GM19239 (cell line): Measurements from ENCODE around the gene TMEM235.
A peak's percentile ranks its signal among the peaks of the same experiment; 100 is the strongest.

Experiments used
- DNase-seq: peaks from one replicate; pipeline ENCODE4 v3.0.0; 2011; ENCODE audit warnings: low spot score; ENCODE audit not compliant: insufficient read length
- FAIRE-seq: peaks from 2 replicates; lab custom pipeline; 2011; peaks lifted over from hg19 to GRCh38; lab: Jason Lieb, UNC

TMEM235 gene

DNA sequence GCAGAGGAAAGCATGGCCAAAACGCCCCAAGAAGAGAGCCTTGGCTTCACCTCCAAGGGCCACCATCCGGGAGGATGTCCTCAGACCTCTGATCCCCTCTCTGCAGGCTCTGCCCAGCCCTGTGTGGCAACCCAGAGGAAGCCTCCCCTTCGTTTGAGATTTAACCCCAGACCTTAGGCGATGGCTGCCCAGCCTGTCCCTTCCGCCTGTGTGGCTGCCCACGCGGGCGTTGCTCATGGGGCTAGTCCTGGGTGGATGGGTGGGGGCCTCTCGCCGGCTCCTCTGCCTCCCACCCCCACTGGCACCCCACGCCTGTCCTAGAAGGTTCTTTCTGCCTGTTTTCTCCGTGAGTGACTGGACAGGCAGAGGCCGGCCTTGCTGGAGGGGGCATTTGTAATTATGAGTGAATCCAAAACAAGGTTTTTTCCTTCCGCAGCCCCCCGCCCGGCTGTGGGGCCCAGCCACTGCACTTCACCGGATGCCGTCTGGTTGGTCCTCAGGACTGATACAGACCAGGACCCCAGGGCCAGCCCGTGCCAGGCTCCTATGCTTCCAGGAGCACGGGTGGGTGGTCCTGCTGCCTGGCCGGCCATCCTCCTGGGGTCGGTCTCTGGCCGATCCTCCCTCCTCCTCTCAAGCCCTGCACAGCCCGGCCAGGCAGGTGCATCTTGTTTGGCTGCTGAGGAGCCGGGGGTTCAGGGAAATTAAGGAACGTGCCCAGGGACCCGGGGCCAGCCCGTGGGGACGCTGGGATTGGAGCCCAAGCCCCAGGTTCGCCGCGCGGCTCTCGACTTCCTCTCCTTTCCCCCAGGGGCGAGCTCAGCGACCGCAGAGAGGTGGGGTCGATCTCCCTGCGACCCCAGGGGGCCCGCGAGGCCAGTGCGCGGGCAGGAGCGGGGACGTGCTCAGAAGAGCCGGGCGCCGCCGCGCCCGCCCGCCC lies at the start of gene TMEM235:
Gene TMEM235, plus strand, starts transcription at position 636 of the 940 bp plus-strand sequence. CDS start 393 bp downstream, outside the sequence.
- DNase-seq (no peak), FAIRE-seq (no peak)

DNA sequence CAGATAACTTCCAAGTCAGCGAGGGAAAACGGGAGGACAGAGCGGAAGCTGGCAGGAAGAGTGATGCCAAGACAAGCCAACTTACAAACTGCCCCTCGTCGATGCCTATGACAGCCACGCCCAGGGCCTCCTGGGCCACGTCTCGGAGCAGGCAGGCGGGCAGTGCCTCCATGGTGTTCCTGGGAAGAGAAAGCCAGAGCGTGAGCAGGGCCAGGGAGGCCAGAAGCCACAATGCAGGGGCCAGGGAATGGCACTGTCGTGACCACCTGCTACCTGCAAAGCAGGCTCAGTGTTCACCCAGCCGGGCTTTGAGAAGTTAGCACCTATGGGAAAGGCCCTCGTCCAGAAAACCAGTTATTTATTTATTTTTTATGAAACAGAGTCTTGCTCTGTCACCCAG lies 48.9 kb upstream of the TMEM235 start:
- FAIRE-seq (no peak), DNase-seq (no peak)

GRCh38 chr17:78183916-78184315 lies 47.5 kb upstream of the TMEM235 start:
- DNase-seq (no peak), FAIRE-seq (no peak)

DNA sequence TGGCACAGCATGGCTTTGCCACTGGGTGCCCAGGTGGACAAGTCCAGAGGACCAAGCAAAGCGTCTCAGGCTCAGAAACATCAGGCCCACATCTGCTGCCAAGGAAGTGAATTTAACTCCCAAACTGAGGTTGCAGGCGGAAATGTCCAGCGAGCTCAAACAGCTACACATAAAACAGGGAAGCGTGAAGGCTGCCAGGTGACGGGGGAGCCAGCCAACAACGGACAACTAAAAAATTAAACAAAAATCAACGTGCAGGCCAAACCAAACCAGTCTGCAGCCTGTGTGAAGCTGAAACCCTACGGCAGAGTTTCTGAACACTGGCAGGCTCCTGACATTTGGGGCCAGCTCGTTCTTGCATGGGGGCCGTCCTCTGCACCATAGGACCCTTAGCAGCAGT lies 47.1 kb upstream of the TMEM235 start:
- FAIRE-seq: no peak
- no peak for DNase-seq

DNA sequence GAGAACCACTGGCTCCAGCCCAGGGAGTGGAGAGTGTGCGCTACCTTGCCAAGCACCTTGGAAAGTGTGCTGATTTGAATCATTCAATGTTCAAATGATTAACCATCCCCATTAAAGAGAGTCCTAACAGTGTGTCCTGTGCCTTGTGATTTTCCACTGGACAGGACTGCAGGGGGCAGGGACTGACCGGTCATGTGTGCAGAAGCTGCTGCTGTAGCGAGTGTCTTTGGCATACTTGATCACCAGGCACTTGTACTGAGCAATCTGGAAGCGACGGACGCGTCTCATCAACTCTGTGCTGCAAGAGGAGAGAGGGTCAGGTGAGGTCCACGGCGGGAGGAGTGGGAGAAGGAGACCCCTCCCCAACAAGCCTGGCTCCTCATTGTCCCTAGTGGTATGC lies 46.6 kb upstream of the TMEM235 start:
- FAIRE-seq (no peak), DNase-seq (no peak)

DNA sequence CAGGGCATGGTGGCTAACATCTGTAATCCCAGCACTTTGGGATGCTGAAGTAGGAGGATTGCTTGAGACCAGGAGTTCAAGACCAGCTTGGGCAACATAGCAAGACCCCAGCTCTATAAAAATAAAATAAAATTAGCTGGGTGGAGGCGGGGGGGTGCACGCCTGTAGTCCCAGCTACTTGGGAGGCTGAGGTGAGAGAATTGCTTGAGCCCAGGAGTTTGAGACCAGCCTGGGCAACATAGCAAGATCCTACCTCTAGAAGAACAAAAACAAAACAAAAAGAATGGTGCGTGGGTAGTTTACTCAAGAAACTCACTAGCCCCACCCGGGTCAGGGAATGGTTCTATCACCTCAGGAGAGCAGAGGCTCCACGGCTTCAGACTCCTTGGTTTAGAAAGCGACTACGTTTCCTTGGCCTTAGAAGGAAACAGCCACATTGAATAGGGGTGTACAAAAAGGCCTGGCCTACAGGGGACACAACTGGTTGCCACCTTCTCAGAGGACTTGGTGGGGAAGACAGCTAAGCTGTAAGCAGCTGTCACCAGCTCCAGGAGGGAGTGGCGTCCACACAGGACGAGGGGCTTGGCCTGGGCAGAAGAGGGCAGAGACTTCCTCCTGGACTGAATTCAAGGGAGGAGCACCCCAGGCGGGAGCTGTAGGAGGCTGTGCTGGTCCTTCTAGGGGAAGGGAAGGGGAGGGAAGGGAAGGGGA lies 45.3 kb upstream of the TMEM235 start:
- FAIRE-seq (peak; percentile 44), DNase-seq (no peak)

DNA sequence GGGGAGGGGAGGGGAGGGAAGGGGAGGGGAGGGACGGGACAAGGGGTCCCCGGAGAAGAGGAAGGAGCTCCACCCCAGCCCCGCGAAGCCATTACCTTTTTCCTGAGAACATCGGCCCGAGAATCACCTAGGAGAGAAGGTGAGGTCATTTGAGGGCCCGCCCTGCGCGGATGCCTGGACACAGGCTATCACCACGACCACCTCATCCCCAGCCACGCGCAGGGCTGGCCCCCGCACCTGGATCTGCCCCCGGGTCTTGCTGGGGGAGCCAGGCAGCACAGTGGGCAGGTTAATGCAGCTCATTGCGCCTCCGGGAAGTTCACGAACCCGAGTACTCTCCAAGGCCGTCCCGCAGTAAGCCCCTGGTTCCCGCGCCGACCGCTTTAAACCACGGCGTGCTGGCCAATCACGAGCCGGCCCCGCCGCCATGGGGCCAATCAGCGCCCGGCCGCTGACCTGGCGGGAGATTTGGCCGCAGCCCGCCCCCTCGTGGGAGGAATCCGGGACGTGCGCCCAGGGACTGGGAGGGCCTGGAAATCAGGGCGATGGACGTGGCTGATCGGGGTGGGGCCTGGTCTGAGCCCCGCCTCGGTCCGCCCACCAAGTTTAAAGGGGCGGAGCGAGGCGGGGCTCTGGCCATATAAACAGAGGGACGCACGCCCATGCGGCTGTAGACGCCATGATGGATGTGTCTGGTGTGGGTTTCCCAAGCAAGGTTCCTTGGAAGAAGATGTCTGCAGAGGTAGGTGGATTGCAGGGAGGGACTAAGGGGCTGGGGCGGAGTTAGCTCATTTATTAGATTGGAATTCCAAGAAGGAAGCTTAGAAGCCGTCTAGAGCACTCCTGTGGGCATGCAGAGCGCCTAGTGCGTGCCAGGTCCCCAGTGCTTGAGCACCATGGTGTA lies 44.5 kb upstream of the TMEM235 start, which contains the start of the genes AFMID and TK1:
Gene AFMID, plus strand, starts transcription at position 671 of the 904 bp plus-strand sequence. Its CDS starts 9 bp downstream, at position 680.
Gene TK1, minus strand, starts transcription at position 361 of the 904 bp plus-strand sequence. Its CDS starts 58 bp downstream, at position 303.
- peak; percentile 98 for DNase-seq
- peak; percentile 93 for FAIRE-seq

GRCh38 chr17:78196716-78197115 lies 34.7 kb upstream of the TMEM235 start:
- DNase-seq (no peak), FAIRE-seq (no peak)

DNA sequence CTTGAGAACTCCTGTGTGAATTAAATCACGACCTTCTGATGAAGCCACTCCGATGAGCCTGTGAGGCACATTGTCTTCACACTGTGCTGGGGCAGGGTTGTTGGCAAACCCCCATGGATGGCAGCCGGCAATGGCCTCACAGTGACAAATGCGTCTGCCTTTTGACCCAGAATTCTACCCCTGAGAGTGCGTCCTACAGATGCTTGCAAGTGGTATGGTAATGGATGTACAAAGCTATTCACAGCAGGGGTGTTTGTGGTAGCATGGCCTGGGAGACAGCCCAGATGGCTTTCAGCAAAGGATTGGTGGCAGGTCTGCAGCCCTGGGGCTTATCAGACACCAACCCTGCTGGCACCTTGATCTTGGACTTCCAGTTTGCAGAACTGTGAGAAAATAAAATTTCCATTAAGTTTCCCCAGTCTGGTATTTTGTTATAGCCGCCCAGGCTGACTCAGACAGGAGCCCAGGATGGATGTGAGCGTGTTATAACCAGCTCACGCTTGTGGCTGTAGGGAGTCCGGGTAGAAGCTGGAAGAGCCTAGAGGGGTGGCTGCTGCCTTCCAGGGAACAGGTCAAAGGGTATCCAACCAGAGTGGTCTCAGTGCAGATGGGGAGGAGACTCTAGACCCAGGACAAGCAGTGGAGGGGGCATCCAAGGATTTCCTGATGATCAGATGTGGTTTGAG lies 34.1 kb upstream of the TMEM235 start:
- FAIRE-seq (no peak), DNase-seq (no peak)

DNA sequence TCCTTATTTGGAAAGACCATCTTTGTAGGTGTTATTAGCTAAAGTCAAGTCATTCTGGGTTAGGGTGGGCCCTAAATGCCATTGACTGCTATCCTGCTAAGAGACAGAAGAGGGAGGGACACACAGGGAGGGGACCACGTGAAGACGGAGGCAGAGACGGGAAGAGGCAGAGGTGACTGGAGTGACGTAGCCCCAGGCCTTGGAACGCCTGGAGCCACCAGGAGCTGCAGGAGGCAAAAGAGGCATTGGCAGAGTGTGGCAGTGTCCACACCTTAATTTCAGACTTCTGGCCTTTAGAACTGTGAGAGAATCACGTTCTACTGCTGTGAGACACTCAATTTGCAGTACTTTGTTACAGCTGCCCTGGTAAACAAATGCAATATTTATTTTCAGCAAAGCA lies 31.0 kb upstream of the TMEM235 start:
- no peak for FAIRE-seq
- DNase-seq: no peak

DNA sequence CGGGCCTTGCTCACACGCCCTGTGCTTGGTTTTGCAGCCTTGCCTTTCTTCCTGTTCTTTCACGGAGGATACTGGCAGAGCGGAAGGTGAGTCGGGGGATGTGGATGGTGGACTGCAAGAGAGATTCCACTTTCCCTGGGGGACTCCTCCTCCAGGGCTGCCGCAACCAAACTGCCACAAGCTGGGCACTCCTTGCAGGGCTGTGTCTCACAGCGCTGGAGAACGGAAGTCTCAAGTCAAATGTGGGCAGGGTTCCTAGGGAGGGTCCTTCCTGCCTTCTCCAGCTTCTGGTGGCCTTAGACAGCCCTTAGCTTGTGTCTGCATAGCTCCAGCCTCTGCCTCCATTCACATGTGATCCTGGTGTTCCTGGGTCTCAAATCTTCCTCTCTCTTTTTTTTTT lies 28.8 kb upstream of the TMEM235 start:
- DNase-seq (no peak), FAIRE-seq (no peak)

DNA sequence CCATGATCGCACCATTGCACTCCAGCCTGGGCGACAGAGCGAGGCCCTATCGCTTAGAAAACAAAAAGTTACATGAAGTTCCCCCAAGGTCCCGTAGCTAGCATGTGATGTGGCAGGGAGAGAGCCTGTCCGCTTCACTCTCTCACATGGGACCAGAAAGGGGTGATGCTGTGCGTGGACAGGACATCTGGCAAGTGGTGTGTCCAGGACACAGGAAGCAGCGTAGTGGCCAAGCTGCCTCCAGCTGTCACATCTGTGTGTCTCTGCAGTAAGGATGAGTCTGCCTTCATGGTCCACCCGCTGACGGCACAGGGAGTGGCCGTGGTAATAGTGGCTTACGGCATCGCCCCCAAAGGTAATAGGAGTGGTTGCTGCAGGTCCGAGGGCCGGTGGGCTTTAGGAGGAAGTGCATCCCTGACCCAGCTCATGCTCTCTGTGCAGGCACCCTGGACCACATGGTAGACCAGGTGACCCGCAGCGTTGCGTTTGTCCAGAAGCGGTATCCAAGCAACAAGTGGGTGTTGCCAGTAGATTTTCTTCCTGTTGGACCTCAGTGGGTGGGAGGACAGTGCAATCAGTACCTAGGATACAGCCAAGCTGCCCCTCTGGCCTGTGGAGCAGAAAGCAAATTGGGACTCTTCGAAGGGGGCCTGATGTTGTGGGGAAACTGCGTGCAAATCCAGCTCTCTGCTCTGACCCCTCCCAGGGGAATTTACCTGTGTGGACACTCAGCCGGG lies 26.9 kb upstream of the TMEM235 start:
- FAIRE-seq (no peak), DNase-seq (no peak)

- no peak for FAIRE-seq
- DNase-seq: no peak
Observed at GRCh38 chr17:78205124-78205775, 26.2 kb upstream of the TMEM235 start.

GRCh38 chr17:78206298-78206697 lies 25.1 kb upstream of the TMEM235 start:
- FAIRE-seq: no peak
- DNase-seq: no peak

DNA sequence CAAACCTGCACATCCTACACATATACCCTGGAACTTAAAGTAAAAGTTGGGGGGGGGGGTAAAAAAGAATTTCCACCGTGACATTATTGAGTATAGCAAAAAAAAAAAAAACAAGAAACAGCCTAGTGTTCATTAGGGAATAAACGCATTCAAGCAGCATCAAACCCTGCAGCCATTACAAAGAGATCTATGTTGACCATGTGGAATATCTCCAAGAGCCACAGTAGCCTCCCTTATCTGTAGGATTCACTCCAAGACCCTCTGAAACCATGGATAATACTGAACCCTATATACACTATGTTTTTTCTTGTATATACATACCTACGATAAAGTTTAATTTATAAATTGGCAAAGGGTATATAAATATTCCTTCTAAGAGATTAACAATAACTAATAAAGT lies 22.9 kb upstream of the TMEM235 start:
- FAIRE-seq (no peak), DNase-seq (no peak)

- no peak for DNase-seq
- FAIRE-seq: no peak
Observed at GRCh38 chr17:78210111-78210510, 21.3 kb upstream of the TMEM235 start.

DNA sequence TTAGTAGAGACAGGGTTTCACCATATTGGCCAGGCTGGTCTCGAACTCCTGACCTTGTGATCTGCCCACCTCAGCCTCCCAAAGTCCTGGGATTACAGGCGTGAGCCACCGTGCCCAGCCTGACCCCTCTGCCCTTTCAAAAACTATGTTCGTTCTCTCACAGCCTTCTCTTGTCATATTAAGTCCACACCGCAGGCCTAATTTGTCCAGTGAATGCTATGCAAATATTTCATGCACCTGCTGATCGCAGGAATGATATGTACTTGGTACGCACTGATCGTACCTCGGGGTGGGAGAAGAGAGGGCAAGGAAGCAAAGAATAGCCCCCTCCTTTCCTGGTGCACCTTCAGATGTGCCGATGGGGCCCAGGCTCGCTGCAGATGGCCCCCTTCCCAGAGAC lies 20.4 kb upstream of the TMEM235 start:
- no peak for DNase-seq
- no peak for FAIRE-seq

- FAIRE-seq (no peak), DNase-seq (peak; percentile 97)
Observed at GRCh38 chr17:78214016-78214705, 17.3 kb upstream of the TMEM235 start, which contains the start of gene BIRC5. TSS of gene BIRC5 (plus strand) at chr17:78214253. CDS start at chr17:78214317, 64 bp downstream.
